Mesothelial cell of epicardium (in vitro differentiated cells): ENCODE results near the gene ANAPC4. TPM values are rescaled to one million over a fixed set of nuclear protein-coding genes. Genes with fewer than 3 reads are reported as not detected.

Experiments
- DNase-seq, 2 experiments: peaks; one replicate each; pipeline ENCODE4 v3.0.0; 2021; ENCODE audit warnings: low spot score in 2 of 2; ENCODE audit not compliant: unreplicated experiment in 2 of 2
- H3K27ac Mint-ChIP-seq: 2 replicates; pipeline ENCODE4 v1.8.0; 2021; ENCODE audit warnings: mixed read lengths
- H3K27me3 Mint-ChIP-seq: 2 replicates; pipeline ENCODE4 v1.8.0; 2021; ENCODE audit warnings: low read depth, mixed read lengths
- H3K36me3 Mint-ChIP-seq: 2 replicates; pipeline ENCODE4 v1.8.0; 2021; ENCODE audit warnings: mixed read lengths
- H3K4me1 Mint-ChIP-seq: 2 replicates; pipeline ENCODE4 v1.8.0; 2021; ENCODE audit warnings: mixed read lengths
- H3K4me3 Mint-ChIP-seq: 2 replicates; pipeline ENCODE4 v1.8.0; 2021; ENCODE audit warnings: mild to moderate bottlenecking, moderate library complexity, mixed read lengths
- H3K9me3 Mint-ChIP-seq: 2 replicates; pipeline ENCODE4 v1.8.0; 2021; ENCODE audit warnings: mixed read lengths
- total RNA-seq: library from RNA; stranded (reverse); gene quantifications from 3 replicates; pipeline ENCODE4 v1.2.1, GENCODE V29; 2021
- TF ChIP-seq, protein P1 (sequence below): fragments of 200-600 bp; sonication (generic); IDR thresholded peaks from one replicate; pipeline ENCODE4 v1.5.0; 2021; ENCODE audit warnings: antibody characterized with exemption; ENCODE audit not compliant: unreplicated experiment

Gene ANAPC4
- total RNA-seq, 1 donor from 2014 or later: 35.6 TPM

- Mint-ChIP-seq H3K9me3 (peaks cover 12% of the 10 kb centered on the region), H3K27me3 (no peaks in the 10 kb centered on the region), H3K36me3 (no peaks in the 10 kb centered on the region), H3K4me1 (no peaks in the 10 kb centered on the region), H3K4me3 (no peak overlapping the region), H3K27ac (no peak overlapping the region)
- TF ChIP-seq, protein P1, sequence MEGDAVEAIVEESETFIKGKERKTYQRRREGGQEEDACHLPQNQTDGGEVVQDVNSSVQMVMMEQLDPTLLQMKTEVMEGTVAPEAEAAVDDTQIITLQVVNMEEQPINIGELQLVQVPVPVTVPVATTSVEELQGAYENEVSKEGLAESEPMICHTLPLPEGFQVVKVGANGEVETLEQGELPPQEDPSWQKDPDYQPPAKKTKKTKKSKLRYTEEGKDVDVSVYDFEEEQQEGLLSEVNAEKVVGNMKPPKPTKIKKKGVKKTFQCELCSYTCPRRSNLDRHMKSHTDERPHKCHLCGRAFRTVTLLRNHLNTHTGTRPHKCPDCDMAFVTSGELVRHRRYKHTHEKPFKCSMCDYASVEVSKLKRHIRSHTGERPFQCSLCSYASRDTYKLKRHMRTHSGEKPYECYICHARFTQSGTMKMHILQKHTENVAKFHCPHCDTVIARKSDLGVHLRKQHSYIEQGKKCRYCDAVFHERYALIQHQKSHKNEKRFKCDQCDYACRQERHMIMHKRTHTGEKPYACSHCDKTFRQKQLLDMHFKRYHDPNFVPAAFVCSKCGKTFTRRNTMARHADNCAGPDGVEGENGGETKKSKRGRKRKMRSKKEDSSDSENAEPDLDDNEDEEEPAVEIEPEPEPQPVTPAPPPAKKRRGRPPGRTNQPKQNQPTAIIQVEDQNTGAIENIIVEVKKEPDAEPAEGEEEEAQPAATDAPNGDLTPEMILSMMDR: no peak
- no peak for DNase-seq
These were observed 90.1 kb downstream of the ANAPC4 start for GRCh38 chr4:25466966-25467697.

DNA sequence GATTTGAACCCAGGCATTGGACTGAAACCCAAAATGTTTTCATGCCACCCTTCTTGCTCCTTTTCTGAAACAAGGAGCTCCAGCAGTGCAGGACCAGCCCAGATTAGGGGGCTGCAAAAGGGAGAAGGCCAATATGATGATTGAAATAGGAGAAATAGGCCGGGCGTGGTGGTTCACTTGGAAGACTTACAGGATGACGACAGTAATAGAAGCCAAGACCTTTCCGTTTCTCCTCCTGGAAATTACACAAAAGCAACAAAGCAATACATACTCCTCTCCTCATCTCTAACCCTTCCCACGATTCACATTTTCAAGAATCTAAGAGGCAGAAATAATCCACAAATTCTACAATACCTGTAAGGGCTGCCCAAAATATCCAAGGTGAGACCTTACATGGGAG is 90.8 kb downstream of the ANAPC4 start:
- no peak for DNase-seq
- no peaks in the 10 kb centered on the region for H3K27me3 Mint-ChIP-seq
- H3K9me3 Mint-ChIP-seq: peaks cover 12% of the 10 kb centered on the region

More for the DNA sequence above, 90.8 kb downstream of the ANAPC4 start:
- no peak overlapping the region for H3K27ac Mint-ChIP-seq
- no peaks in the 10 kb centered on the region for H3K4me1 Mint-ChIP-seq
- TF ChIP-seq, protein P1: no peak
- H3K36me3 Mint-ChIP-seq: no peaks in the 10 kb centered on the region
- H3K4me3 Mint-ChIP-seq: no peak overlapping the region

Other genes starting within 250 kb of the ANAPC4 start
- 8.9 to 10.3 TPM (median 9.2 TPM) in 3 replicates for gene SEPSECS, start 216.8 kb upstream of the ANAPC4 start, total RNA-seq
- 9.1 to 10.1 TPM (median 9.8 TPM) in 3 replicates for gene PI4K2B, start 143.2 kb upstream of the ANAPC4 start, total RNA-seq
- 13.2 to 15.9 TPM (median 15.4 TPM) in 3 replicates for gene ZCCHC4, start 64.5 kb upstream of the ANAPC4 start, total RNA-seq